Measurements from ENCODE around the gene SELENON. TPM values are rescaled to one million over a fixed set of nuclear protein-coding genes. Genes with fewer than 3 reads are reported as not detected.
A peak's percentile ranks its signal among the peaks of the same experiment; 100 is the strongest.

SELENON gene
- total RNA-seq, 1 donor from 2014 or later, result 24.9 TPM

GRCh38 chr1:25858494-25858893 is 58.5 kb downstream of the SELENON start:
- H2AFZ ChIP-seq (replicated peaks), result peak overlapping the region; percentile 99
- no peaks in the 10 kb centered on the region for H3K9me3 Mint-ChIP-seq
- no peaks in the 10 kb centered on the region for H3K36me3 ChIP-seq
- peak overlapping the region; percentile 95 for H3K4me2 ChIP-seq
- DNase-seq (ENCODE audit: low spot score), result no peak
- H3K36me3 Mint-ChIP-seq, result peaks cover 9% of the 10 kb centered on the region
- peaks cover 12% of the 10 kb centered on the region for H3K4me1 ChIP-seq
- H3K27me3 Mint-ChIP-seq (ENCODE audit: insufficient read depth, low read depth), result peaks cover 7% of the 10 kb centered on the region
- H3K27ac Mint-ChIP-seq, result peak overlapping the region; percentile 62
- peaks cover 4% of the 10 kb centered on the region for H4K20me1 ChIP-seq (ENCODE audit: low read depth)
- no peak overlapping the region for H3K9ac ChIP-seq
- no peak overlapping the region for H3K27ac ChIP-seq
- peaks cover 9% of the 10 kb centered on the region for H3F3A ChIP-seq (ENCODE audit: low read depth)
- TF ChIP-seq CTCF (IDR thresholded peaks at IDR 0.05), result no peak
- TF ChIP-seq EZH2phosphoT487 (IDR thresholded peaks at IDR 0.05), result no peak
- TF ChIP-seq EZH2 (IDR thresholded peaks at IDR 0.05), result no peak
- H3K4me3 ChIP-seq, result peak overlapping the region; percentile 68
- H3K27me3 ChIP-seq, result no peaks in the 10 kb centered on the region
- peaks cover 54% of the 10 kb centered on the region for H3K79me2 ChIP-seq (ENCODE audit: low read depth)
- H3K9me3 ChIP-seq (ENCODE audit: low read depth), result no peaks in the 10 kb centered on the region
- H3K4me1 Mint-ChIP-seq, result peaks cover 23% of the 10 kb centered on the region
- H3K4me3 Mint-ChIP-seq, result peak overlapping the region; percentile 90

- peak; percentile 94 for DNase-seq (ENCODE audit: low spot score)
- H3K27me3 ChIP-seq, result no peaks in the 10 kb centered on the region
- no peaks in the 10 kb centered on the region for H3K9me3 ChIP-seq (ENCODE audit: low read depth)
- H3K4me3 Mint-ChIP-seq, result peak within 1 kb of the TSS; percentile 96
- H3K79me2 ChIP-seq (ENCODE audit: low read depth), result peaks cover 47% of the 10 kb centered on the region
- peaks cover 9% of the 10 kb centered on the region for H3K36me3 Mint-ChIP-seq
- H3K9me3 Mint-ChIP-seq, result no peaks in the 10 kb centered on the region
- H3F3A ChIP-seq (ENCODE audit: low read depth), result peaks cover 9% of the 10 kb centered on the region
- H3K4me3 ChIP-seq, result peak within 1 kb of the TSS; percentile 68
- H3K9ac ChIP-seq, result peak within 1 kb of the TSS; percentile 40
- no peak within 1 kb of the TSS for H3K27ac ChIP-seq
- peak within 1 kb of the TSS; percentile 99 for H2AFZ ChIP-seq (replicated peaks)
- peaks cover 12% of the 10 kb centered on the region for H3K4me1 ChIP-seq
- H4K20me1 ChIP-seq (ENCODE audit: low read depth), result peaks cover 4% of the 10 kb centered on the region
- no peaks in the 10 kb centered on the region for H3K36me3 ChIP-seq
- TF ChIP-seq EZH2phosphoT487 (IDR thresholded peaks at IDR 0.05), result no peak
- TF ChIP-seq CTCF (IDR thresholded peaks at IDR 0.05), result peak; percentile 7
- no peak for TF ChIP-seq EZH2 (IDR thresholded peaks at IDR 0.05)
- H3K4me2 ChIP-seq, result peak within 1 kb of the TSS; percentile 95
- peaks cover 23% of the 10 kb centered on the region for H3K4me1 Mint-ChIP-seq
- peaks cover 8% of the 10 kb centered on the region for H3K27me3 Mint-ChIP-seq (ENCODE audit: insufficient read depth, low read depth)
- H3K27ac Mint-ChIP-seq, result peak within 1 kb of the TSS; percentile 87
Observed at GRCh38 chr1:25858906-25859789, 59.2 kb downstream of the SELENON start, which contains the start of gene AUNIP. Gene AUNIP, minus strand, starts transcription at chr1:25859457. Its CDS starts 100 bp downstream, at chr1:25859357.

- no peaks in the 10 kb centered on the region for H3K36me3 ChIP-seq
- Mint-ChIP-seq H3K27me3 (ENCODE audit: insufficient read depth, low read depth) (peaks cover 11% of the 10 kb centered on the region), H3K4me3 (peak overlapping the region; percentile 74), H3K27ac (no peak overlapping the region), H3K9me3 (no peaks in the 10 kb centered on the region), H3K36me3 (peaks cover 9% of the 10 kb centered on the region), H3K4me1 (peaks cover 23% of the 10 kb centered on the region)
- DNase-seq (ENCODE audit: low spot score), result peak; percentile 15
- TF ChIP-seq EZH2phosphoT487 (IDR thresholded peaks at IDR 0.05) (no peak), EZH2 (IDR thresholded peaks at IDR 0.05) (no peak), CTCF (IDR thresholded peaks at IDR 0.05) (no peak)
- no peak overlapping the region for H2AFZ ChIP-seq (replicated peaks)
- no peak overlapping the region for H3K4me3 ChIP-seq
- H3K4me2 ChIP-seq, result no peak overlapping the region
- no peak overlapping the region for H3K27ac ChIP-seq
- H3K9ac ChIP-seq, result no peak overlapping the region
- no peaks in the 10 kb centered on the region for H3K27me3 ChIP-seq
- H3K9me3 ChIP-seq (ENCODE audit: low read depth), result no peaks in the 10 kb centered on the region
- H3K4me1 ChIP-seq, result peaks cover 12% of the 10 kb centered on the region
- H4K20me1 ChIP-seq (ENCODE audit: low read depth), result peaks cover 4% of the 10 kb centered on the region
- H3K79me2 ChIP-seq (ENCODE audit: low read depth), result peaks cover 25% of the 10 kb centered on the region
- H3F3A ChIP-seq (ENCODE audit: low read depth), result peaks cover 3% of the 10 kb centered on the region
Observed at GRCh38 chr1:25861316-25862286, 61.6 kb downstream of the SELENON start.
